ENCODE data around the gene INS.

Gene INS

GRCh38 chr11:2160736-2161259 is at the start of gene INS:
TSS of gene INS (minus strand) at chr11:2161209. CDS start at chr11:2160971, 238 bp downstream.
- in situ Hi-C loops (cut with HindIII; ENCODE audit: low sequenced_read_pairs), result loop anchor here (25.0 kb wide), 1 partner anchor 352 kb away; no protein-coding TSS in a partner anchor

- in situ Hi-C loops (cut with HindIII; ENCODE audit: low sequenced_read_pairs), result loop anchor here (5.0 kb wide), 1 partner anchor 37 kb away; no protein-coding TSS in a partner anchor
These were observed 49.5 kb upstream of the INS start for GRCh38 chr11:2210366-2211112.

- in situ Hi-C loops (cut with HindIII; ENCODE audit: low sequenced_read_pairs), result loop anchor here (5.0 kb wide), 1 partner anchor 37 kb away; no protein-coding TSS in a partner anchor
These were observed 48.9 kb upstream of the INS start for GRCh38 chr11:2209900-2210321.

DNA sequence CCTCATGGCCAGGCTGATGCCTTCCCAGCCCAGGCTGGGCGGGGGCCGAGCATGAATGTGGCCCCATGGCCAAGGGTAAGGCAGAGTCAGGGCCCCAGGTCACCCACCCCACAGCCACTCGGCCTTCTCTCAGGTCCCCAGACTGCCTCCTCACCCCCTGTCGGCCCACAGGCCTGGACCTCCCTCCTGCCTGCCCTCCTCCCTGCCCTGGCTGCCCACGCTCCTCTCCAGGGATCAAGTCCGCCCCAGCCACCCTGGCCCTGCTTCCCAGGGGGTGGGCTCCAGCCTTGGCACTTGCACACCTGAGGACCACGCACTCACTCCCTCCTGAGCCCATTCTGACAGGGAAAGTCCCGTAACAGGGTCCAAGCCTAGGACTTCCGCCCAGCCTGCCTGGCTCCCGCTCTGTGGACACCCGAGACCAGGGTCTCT is 48.4 kb upstream of the INS start:
- in situ Hi-C loops (cut with HindIII; ENCODE audit: low sequenced_read_pairs), result no loop called here

GRCh38 chr11:2208691-2209369 is 47.8 kb upstream of the INS start:
- in situ Hi-C loops (cut with HindIII; ENCODE audit: low sequenced_read_pairs), result no loop called here

DNA sequence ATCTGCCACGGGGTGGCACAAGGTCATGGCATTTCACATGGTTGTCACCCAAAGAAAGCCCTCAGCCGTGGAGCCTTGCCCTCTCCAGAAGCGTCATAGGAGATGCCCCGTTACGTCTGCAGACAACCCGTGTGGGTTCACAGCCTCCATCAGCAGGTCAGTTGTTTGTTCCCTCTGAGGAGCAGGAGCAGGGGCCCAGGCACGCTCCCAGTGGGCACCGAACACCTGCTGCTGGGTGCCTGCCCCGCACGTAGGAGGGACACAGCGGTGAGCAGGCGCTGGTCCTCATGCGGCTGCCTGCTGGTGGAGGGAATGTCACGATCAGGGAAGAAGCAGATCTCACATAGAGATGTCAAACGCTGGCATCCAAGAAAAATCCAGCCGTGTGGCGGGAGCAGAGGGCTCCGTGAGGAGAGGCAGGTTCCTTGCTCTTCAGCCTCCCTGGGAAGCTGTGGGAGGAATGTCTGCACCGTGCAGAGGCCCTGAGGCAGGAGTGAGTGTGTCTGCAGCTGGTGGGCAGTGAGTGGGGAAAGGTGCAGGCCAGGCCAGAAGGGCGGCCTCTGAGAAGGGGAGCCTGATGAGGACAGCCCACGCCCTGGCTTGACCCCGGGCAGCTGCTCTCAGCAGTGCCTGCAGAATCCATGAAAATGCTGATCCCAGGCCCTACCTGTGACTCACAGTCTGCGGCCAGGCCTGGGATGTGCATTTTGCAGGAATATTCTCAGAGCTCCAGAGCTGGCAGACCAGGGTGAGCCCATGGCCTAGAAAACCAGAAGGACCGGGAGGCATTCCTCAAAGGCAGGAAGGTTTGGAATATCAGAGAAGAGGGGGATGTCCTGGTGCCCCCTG is 47.0 kb upstream of the INS start:
- in situ Hi-C loops (cut with HindIII; ENCODE audit: low sequenced_read_pairs), result no loop called here

GRCh38 chr11:2207212-2207611 is 46.2 kb upstream of the INS start:
- in situ Hi-C loops (cut with HindIII; ENCODE audit: low sequenced_read_pairs), result no loop called here

DNA sequence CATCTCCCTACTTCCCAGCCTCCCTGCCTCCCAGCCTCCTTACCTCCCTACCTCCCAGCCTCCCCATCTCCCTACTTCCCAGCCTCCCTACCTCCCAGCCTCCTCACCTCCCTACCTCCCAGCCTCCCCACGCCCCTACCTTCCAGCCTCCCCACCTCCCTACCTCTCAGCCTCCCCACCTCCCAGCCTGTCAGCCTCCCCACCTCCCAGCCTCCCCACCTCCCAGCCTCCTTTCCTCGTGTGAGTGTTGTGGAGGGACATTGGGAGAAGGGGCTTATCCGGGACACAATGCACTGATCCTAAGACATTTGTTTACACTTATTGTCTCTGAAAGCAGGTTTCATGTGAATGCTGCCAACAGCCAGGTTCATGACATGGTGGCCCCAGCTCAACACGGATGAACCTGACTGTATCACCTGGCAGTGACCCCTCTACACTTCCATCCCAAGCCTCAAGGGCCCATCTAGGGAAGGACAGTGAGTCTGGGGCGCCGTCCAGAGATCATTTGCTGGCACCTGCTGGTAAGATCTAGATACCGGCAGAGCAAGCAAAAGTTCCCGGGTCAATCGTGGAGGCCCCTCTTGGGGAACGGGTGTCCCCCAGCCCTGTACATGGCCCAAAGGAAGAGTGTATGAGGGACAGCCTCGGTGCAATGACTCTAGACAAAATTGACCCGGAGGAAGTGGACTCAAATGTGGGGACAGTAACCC is 45.1 kb upstream of the INS start:
- in situ Hi-C loops (cut with HindIII; ENCODE audit: low sequenced_read_pairs), result no loop called here

- in situ Hi-C loops (cut with HindIII; ENCODE audit: low sequenced_read_pairs), result no loop called here
These were observed 44.3 kb upstream of the INS start for GRCh38 chr11:2205214-2205720.

DNA sequence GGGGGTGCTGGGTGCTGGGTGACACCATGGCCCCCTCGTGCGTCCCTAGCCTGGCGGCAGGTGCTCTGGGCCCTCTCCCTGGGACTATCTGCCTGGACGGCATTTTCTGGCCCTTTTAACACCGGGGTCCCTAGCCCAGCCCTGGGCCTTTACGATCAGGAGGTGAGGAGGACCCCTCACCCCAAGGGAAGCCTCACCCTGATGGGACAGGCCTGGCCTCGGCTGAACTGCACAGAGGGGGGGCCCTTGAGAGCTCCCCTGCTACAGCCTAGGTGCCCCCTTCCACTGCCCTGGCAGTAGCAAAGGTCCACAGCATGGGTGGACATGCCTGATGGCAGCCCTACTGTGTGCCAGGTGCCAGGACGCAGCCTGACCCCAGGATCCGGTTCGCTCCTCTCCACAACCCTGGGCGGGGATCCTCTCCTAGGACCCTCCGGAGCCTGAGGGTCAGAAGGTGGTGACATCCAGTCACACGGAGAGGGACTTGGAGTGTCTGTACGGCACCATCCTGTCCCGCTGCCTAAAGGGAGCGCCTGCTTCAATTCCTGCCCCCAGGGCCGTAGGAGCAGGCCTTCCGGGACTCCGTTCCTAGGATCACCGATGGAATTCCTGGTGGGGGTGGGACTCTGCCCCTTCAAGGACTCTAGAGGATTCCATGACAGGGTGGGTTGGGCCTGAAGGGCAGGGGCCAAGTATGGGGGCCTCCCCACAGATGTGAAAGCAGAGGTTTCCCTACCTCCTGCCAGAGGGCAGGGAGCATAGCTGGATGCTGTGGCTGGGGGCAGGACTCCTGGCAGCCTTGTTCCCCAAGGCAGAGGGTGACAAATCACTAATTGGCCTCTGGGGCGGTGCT is 43.6 kb upstream of the INS start:
- in situ Hi-C loops (cut with HindIII; ENCODE audit: low sequenced_read_pairs), result no loop called here

DNA sequence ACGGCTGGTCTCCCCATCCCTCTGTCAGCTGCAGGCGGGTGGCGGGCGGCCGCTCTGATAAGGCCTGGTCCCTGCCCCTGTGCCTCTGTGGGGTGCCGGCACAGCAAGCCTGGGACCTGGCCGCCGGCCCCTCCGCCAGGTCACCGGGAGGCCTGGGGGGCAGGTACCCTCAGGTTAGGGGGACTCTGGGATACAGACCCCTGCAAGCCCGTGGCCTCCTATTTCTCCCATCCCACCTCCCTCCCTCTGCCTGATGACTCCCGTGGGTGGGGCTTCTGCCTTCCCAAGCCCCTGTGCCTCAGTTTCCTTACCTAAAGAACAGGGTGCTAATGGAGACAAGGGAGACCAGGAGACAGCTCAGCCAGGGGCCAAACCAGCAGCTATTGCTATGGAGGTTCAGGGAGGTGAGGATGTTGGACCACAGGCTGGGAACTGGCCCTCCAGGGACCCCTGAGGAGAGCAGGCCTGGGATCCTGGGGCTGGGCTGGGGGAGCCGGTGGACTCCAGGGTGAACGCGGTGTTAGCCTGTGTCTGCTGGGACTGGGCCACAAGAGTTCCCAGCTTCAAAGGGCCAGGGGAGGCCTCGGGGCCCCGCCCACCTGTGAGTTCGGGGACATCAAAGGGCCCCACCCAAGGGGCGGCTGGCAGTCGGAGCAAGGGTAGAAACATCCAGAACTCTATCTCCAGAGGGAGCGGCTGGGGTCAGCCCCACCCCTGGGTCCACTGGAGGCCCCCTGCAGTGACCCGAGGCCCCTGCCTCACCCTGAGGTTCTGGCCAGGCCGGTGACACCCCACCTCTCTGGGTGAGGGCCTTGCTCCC is 42.6 kb upstream of the INS start:
- in situ Hi-C loops (cut with HindIII; ENCODE audit: low sequenced_read_pairs), result no loop called here

GRCh38 chr11:2202900-2203439 is 42.0 kb upstream of the INS start:
- in situ Hi-C loops (cut with HindIII; ENCODE audit: low sequenced_read_pairs), result no loop called here

DNA sequence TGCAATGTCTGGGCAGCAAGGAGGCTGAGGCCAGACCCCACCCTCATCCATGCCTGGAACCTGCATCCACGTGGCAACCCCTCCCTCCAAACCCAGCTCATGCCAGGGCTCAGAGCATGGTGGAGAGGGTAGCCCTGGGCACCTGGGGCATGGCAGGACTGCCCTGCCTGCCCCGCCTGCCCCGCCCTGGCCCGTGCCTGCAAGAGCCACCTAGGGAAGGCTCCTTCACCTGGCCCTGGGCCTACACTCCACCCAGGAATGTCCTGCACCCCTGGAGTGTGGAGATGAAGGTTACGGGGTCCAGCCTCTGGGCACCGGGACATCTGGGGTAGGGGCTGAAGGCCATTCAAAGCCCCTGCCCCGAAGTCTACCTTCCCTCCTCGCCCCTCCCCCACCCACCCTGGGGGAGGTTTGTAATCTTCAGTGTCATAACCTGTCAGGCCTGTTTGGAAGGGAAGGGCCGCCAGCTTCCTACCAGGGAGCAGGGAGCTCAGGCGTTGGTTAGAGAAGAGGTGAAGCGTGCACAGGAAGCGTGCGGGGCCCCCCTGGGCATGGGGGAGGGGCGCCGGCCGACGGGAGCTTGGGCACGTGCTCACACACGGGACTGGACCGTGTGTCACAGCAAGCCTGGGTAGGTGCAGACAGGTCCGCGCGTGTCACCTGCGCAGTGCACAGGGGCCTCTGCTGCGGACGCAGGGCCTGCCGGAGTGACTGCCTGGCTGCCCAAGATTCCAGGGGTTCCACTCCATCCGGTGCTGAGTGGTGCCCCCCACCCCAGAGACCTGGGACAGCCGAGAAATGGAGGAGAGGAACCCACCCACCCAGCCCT is 41.3 kb upstream of the INS start:
- in situ Hi-C loops (cut with HindIII; ENCODE audit: low sequenced_read_pairs), result no loop called here

- in situ Hi-C loops (cut with HindIII; ENCODE audit: low sequenced_read_pairs), result no loop called here
These were observed 40.5 kb upstream of the INS start for GRCh38 chr11:2201542-2201941.

DNA sequence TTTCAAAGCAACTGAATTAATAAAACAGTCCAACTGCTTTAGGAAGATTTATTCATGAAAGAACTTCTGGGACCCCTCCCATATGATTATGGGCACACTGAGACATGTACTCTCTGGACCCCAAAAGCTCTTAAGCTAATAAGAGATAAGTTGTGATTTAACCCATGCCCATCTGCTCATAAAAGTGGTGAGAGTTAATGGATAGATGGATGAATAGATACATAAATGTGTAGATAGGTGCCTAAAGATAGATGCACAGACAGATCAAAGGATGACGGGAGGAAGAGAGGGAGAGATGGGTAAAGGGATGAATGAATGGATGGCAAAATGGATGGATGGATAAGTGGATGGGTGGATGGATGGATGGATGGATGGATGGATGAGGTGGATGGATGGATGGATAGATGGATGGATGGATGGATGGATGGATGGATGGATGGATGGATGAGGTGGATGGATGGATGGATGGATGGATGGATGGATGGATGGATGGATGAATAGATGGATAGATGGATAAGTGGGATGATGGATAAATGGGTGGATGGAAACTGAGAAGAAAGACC is 40.0 kb upstream of the INS start:
- in situ Hi-C loops (cut with HindIII; ENCODE audit: low sequenced_read_pairs), result no loop called here

DNA sequence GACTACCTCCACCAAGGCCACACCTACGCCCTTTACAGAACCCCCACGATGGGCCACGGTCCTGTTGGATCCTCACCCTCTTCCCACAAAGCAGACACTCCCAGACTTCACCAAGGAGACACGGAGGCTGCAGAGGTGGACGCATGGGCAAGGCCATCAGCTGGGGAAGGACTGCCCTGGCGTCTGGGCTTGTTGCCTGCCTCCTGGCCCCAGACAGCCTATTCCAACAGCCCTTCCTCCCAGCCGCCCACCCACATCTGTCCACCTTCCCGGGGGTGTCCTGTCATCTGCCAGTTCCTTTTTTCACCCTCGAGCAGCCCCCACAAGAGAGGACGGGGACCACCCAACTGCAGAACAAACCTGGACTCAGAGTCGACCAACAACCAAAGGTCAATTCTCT is 39.5 kb upstream of the INS start:
- in situ Hi-C loops (cut with HindIII; ENCODE audit: low sequenced_read_pairs), result no loop called here

Data from DLD1 (cell line).